Immature natural killer cell (primary cell): ENCODE measurements around the gene SAP30. TPM values are rescaled to one million over a fixed set of nuclear protein-coding genes. Genes with fewer than 3 reads are reported as not detected.

Source experiments
- DNase-seq, 3 donors: peaks; one replicate each; pipeline ENCODE4 v3.0.0; 2022; ENCODE audit warnings: mixed read lengths in 1 of 3
- H3K27ac Mint-ChIP-seq, 6 donors: one replicate each; pipeline ENCODE4 v1.8.0; 2020; ENCODE audit warnings: mixed read lengths in 6 of 6, mild to moderate bottlenecking in 5 of 6, inconsistent platforms in 4 of 6, moderate library complexity in 3 of 6
- H3K27me3 Mint-ChIP-seq, 3 donors: one replicate each; pipeline ENCODE4 v1.8.0; 2020 to 2021; ENCODE audit warnings: low read depth in 3 of 3, mild to moderate bottlenecking in 3 of 3, mixed read lengths in 3 of 3, moderate library complexity in 3 of 3, inconsistent platforms in 1 of 3
- H3K36me3 Mint-ChIP-seq, 3 donors: one replicate each; pipeline ENCODE4 v1.8.0; 2020; ENCODE audit warnings: mixed read lengths in 3 of 3, inconsistent platforms in 2 of 3, mild to moderate bottlenecking in 2 of 3
- H3K4me1 Mint-ChIP-seq, 2 donors: one replicate each; pipeline ENCODE4 v1.8.0; 2020; ENCODE audit warnings: inconsistent platforms in 2 of 2, mild to moderate bottlenecking in 2 of 2, mixed read lengths in 2 of 2, moderate library complexity in 1 of 2
- H3K4me3 Mint-ChIP-seq, 5 donors: one replicate each; pipeline ENCODE4 v1.8.0; 2020; ENCODE audit warnings: mild to moderate bottlenecking in 5 of 5, mixed read lengths in 5 of 5, inconsistent platforms in 3 of 5, moderate library complexity in 3 of 5
- H3K9me3 Mint-ChIP-seq, 6 donors: one replicate each; pipeline ENCODE4 v1.8.0; 2020; ENCODE audit warnings: mild to moderate bottlenecking in 6 of 6, mixed read lengths in 6 of 6, inconsistent platforms in 4 of 6, moderate library complexity in 3 of 6
- polyA plus RNA-seq, 3 donors: library from polyadenylated mRNA; unstranded; fragments of 300-500 nt; fragmentation: Illumina TruSeq; gene quantifications; one replicate each; pipeline ENCODE4 v1.2.3, GENCODE V29; 2021

The SAP30 gene
- polyA plus RNA-seq, 3 donors from 2014 or later = 2.0 to 3.5 (median 3.5) TPM

- no peak for DNase-seq
- H3K4me1 Mint-ChIP-seq = no peaks in the 10 kb centered on the region
- H3K27me3 Mint-ChIP-seq = peaks cover 0 to 4% (median 0%) of the 10 kb centered on the region in 3 donors
- H3K4me3 Mint-ChIP-seq = no peak overlapping the region
- no peak overlapping the region for H3K27ac Mint-ChIP-seq
- H3K9me3 Mint-ChIP-seq = no peaks in the 10 kb centered on the region
- no peaks in the 10 kb centered on the region for H3K36me3 Mint-ChIP-seq
These were observed 10.9 kb downstream of the SAP30 start for GRCh38 chr4:173381610-173382009.

GRCh38 chr4:173382349-173382748 lies 11.6 kb downstream of the SAP30 start:
- DNase-seq = no peak
- Mint-ChIP-seq H3K9me3 (no peaks in the 10 kb centered on the region), H3K4me3 (no peak overlapping the region), H3K27ac (no peak overlapping the region), H3K4me1 (no peaks in the 10 kb centered on the region), H3K27me3 (peaks cover 0 to 4% (median 0%) of the 10 kb centered on the region in 3 donors), H3K36me3 (no peaks in the 10 kb centered on the region)

- no peaks in the 10 kb centered on the region for H3K27me3 Mint-ChIP-seq
- H3K4me1 Mint-ChIP-seq = no peaks in the 10 kb centered on the region
- no peak overlapping the region for H3K27ac Mint-ChIP-seq
- no peaks in the 10 kb centered on the region for H3K9me3 Mint-ChIP-seq
- no peak for DNase-seq
- no peaks in the 10 kb centered on the region for H3K36me3 Mint-ChIP-seq
- no peak overlapping the region for H3K4me3 Mint-ChIP-seq
These were observed 16.0 kb downstream of the SAP30 start for GRCh38 chr4:173386751-173387150.

- Mint-ChIP-seq H3K27ac (no peak overlapping the region), H3K36me3 (peaks cover 0 to 3% (median 0%) of the 10 kb centered on the region in 3 donors), H3K4me3 (no peak overlapping the region), H3K9me3 (no peaks in the 10 kb centered on the region), H3K4me1 (no peaks in the 10 kb centered on the region), H3K27me3 (no peaks in the 10 kb centered on the region)
- DNase-seq = no peak
These were observed 20.9 kb downstream of the SAP30 start for GRCh38 chr4:173391701-173392100.

GRCh38 chr4:173397604-173398003 lies 26.9 kb downstream of the SAP30 start:
- Mint-ChIP-seq H3K4me3 (no peak overlapping the region), H3K4me1 (no peaks in the 10 kb centered on the region), H3K9me3 (no peaks in the 10 kb centered on the region), H3K27ac (no peak overlapping the region), H3K27me3 (no peaks in the 10 kb centered on the region), H3K36me3 (peaks cover 0 to 3% (median 0%) of the 10 kb centered on the region in 3 donors)
- no peak for DNase-seq

GRCh38 chr4:173398220-173398619 lies 27.5 kb downstream of the SAP30 start:
- Mint-ChIP-seq H3K9me3 (no peaks in the 10 kb centered on the region), H3K27me3 (no peaks in the 10 kb centered on the region), H3K36me3 (peaks cover 0 to 3% (median 0%) of the 10 kb centered on the region in 3 donors), H3K27ac (no peak overlapping the region), H3K4me3 (no peak overlapping the region), H3K4me1 (no peaks in the 10 kb centered on the region)
- DNase-seq = no peak

GRCh38 chr4:173398779-173399415 lies 28.1 kb downstream of the SAP30 start, which contains the start of gene SCRG1:
Gene SCRG1 (minus strand): TSS chr4:173399116. CDS start chr4:173391414, 7,702 bp downstream.
- Mint-ChIP-seq H3K27me3 (no peaks in the 10 kb centered on the region), H3K4me3 (no peak within 1 kb of the TSS), H3K36me3 (peaks cover 0 to 3% (median 0%) of the 10 kb centered on the region in 3 donors), H3K4me1 (no peaks in the 10 kb centered on the region), H3K9me3 (no peaks in the 10 kb centered on the region), H3K27ac (no peak within 1 kb of the TSS)
- no peak for DNase-seq

GRCh38 chr4:173401063-173401462 lies 30.3 kb downstream of the SAP30 start:
- H3K27ac Mint-ChIP-seq = no peak overlapping the region
- H3K4me3 Mint-ChIP-seq = no peak overlapping the region
- H3K27me3 Mint-ChIP-seq = no peaks in the 10 kb centered on the region
- H3K36me3 Mint-ChIP-seq = peaks cover 0 to 5% (median 0%) of the 10 kb centered on the region in 3 donors
- H3K4me1 Mint-ChIP-seq = no peaks in the 10 kb centered on the region
- H3K9me3 Mint-ChIP-seq = no peaks in the 10 kb centered on the region
- no peak for DNase-seq

GRCh38 chr4:173403051-173403450 lies 32.3 kb downstream of the SAP30 start:
- H3K4me1 Mint-ChIP-seq = no peaks in the 10 kb centered on the region
- peaks cover 0 to 6% (median 0%) of the 10 kb centered on the region in 3 donors for H3K36me3 Mint-ChIP-seq
- no peak overlapping the region for H3K4me3 Mint-ChIP-seq
- H3K9me3 Mint-ChIP-seq = no peaks in the 10 kb centered on the region
- no peak overlapping the region for H3K27ac Mint-ChIP-seq
- H3K27me3 Mint-ChIP-seq = no peaks in the 10 kb centered on the region
- no peak for DNase-seq

GRCh38 chr4:173404296-173404865 lies 33.6 kb downstream of the SAP30 start:
- Mint-ChIP-seq H3K36me3 (peaks cover 0 to 6% (median 0%) of the 10 kb centered on the region in 3 donors), H3K4me3 (no peak overlapping the region), H3K27me3 (no peaks in the 10 kb centered on the region), H3K4me1 (no peaks in the 10 kb centered on the region), H3K27ac (no peak overlapping the region), H3K9me3 (no peaks in the 10 kb centered on the region)
- no peak for DNase-seq

GRCh38 chr4:173405840-173406606 lies 35.3 kb downstream of the SAP30 start:
- Mint-ChIP-seq H3K4me3 (no peak overlapping the region), H3K9me3 (no peaks in the 10 kb centered on the region), H3K36me3 (peaks cover 0 to 6% (median 0%) of the 10 kb centered on the region in 3 donors), H3K27ac (no peak overlapping the region), H3K27me3 (no peaks in the 10 kb centered on the region), H3K4me1 (no peaks in the 10 kb centered on the region)
- DNase-seq = no peak

- DNase-seq = no peak
- peaks cover 0 to 6% (median 0%) of the 10 kb centered on the region in 3 donors for H3K36me3 Mint-ChIP-seq
- no peaks in the 10 kb centered on the region for H3K4me1 Mint-ChIP-seq
- no peaks in the 10 kb centered on the region for H3K9me3 Mint-ChIP-seq
- no peak overlapping the region for H3K27ac Mint-ChIP-seq
- peaks cover 0 to 2% (median 0%) of the 10 kb centered on the region in 3 donors for H3K27me3 Mint-ChIP-seq
- no peak overlapping the region for H3K4me3 Mint-ChIP-seq
These were observed 39.3 kb downstream of the SAP30 start for GRCh38 chr4:173410079-173410478.

- Mint-ChIP-seq H3K4me1 (no peaks in the 10 kb centered on the region), H3K27me3 (peaks cover 0 to 2% (median 0%) of the 10 kb centered on the region in 3 donors), H3K36me3 (no peaks in the 10 kb centered on the region), H3K4me3 (no peak overlapping the region), H3K27ac (peak overlapping the region in 1 of 6 donors; percentile 20), H3K9me3 (no peaks in the 10 kb centered on the region)
- DNase-seq = no peak
These were observed 40.4 kb downstream of the SAP30 start for GRCh38 chr4:173411106-173411693.

GRCh38 chr4:173413036-173413435 lies 42.3 kb downstream of the SAP30 start:
- Mint-ChIP-seq H3K27me3 (peaks cover 0 to 3% (median 0%) of the 10 kb centered on the region in 3 donors), H3K36me3 (no peaks in the 10 kb centered on the region), H3K9me3 (no peaks in the 10 kb centered on the region), H3K4me1 (no peaks in the 10 kb centered on the region), H3K4me3 (no peak overlapping the region), H3K27ac (no peak overlapping the region)
- no peak for DNase-seq
